Dermis lymphatic vessel endothelial cell (primary cell): ENCODE data around the gene ZNF732. TPM values are rescaled to one million over a fixed set of nuclear protein-coding genes. Genes with fewer than 3 reads are reported as not detected.

Experiments
- total RNA-seq: library from RNA; depleted of rRNA; stranded (reverse); fragments of >200 nt; gene quantifications from 2 replicates; pipeline ENCODE4 v1.2.1, GENCODE V29; 2014

Gene ZNF732
- total RNA-seq, result 0.22 and 0.60 TPM in 2 replicates

GRCh38 chr4:304969-305680 is at the start of gene ZNF732:
ZNF732 (minus strand) TSS chr4:305474; CDS start chr4:305310, 164 bp downstream.

GRCh38 chr4:337143-337931 is 32.1 kb upstream of the ZNF732 start, which contains the start of gene ZNF141:
ZNF141 (plus strand) TSS chr4:337814; CDS start chr4:337984, 170 bp downstream.

Other genes starting within 250 kb of the ZNF732 start
- 3.1 and 4.3 TPM in 2 replicates for gene ZNF718, start 181.0 kb downstream of the ZNF732 start, total RNA-seq
- 11.6 and 13.5 TPM in 2 replicates for gene ZNF141, start 32.3 kb upstream of the ZNF732 start, total RNA-seq
- gene ZNF721, start 193.7 kb upstream of the ZNF732 start, total RNA-seq, result 16.4 and 37.4 TPM in 2 replicates
- gene PIGG, start 193.7 kb upstream of the ZNF732 start, total RNA-seq, result 41.0 and 42.0 TPM in 2 replicates